Tibial artery (tissue), 4 donors: ENCODE measurements around the gene EPB41L4B.

Experiments used
- DNase-seq, 2 donors: peaks; one replicate each; pipeline ENCODE4 v3.0.0-alpha.2; 2019
- H3K27ac ChIP-seq, 2 donors: fragments of 200-600 bp; sonication (generic) in 1 of 2; 1 replicate in 1 of 2; 2 replicates in 1 of 2; pipeline ENCODE4 v1.5.1; 2018 to 2019; ENCODE audit warnings: mild to moderate bottlenecking in 1 of 2
- H3K27me3 ChIP-seq, 2 donors: fragments of 200-600 bp; sonication (generic) in 1 of 2; one replicate each; pipeline versions ENCODE4 v1.5.1 to v1.6.0; 2016 to 2019
- H3K36me3 ChIP-seq, 3 donors: fragments of 200-600 bp; sonication (generic) in 2 of 3; one replicate each; pipeline ENCODE4 v1.5.1; 2016 to 2019; ENCODE audit warnings: mild to moderate bottlenecking in 2 of 3
- H3K4me1 ChIP-seq, 4 donors: fragments of 200-600 bp; sonication (generic) in 2 of 4; 1 replicate in 3 of 4; 2 replicates in 1 of 4; pipeline ENCODE4 v1.5.1; 2016 to 2019
- H3K4me3 ChIP-seq, 2 donors: fragments of 200-600 bp; sonication (generic) in 1 of 2; 1 replicate in 1 of 2; 2 replicates in 1 of 2; pipeline ENCODE4 v1.5.1; 2018 to 2019; ENCODE audit warnings: mild to moderate bottlenecking in 2 of 2
- H3K9me3 ChIP-seq, 3 donors: fragments of 200-600 bp; sonication (generic) in 1 of 3; one replicate each; pipeline ENCODE4 v1.5.1; 2016 to 2019
- intact Hi-C: fragments of 100-400 bp; cut with DNase I; formaldehyde crosslinking; loops from one replicate; pipeline ENCODE4 v1.15.0; 2023; ENCODE audit warnings: low total_unique reads
- TF ChIP-seq, protein P1 (sequence below), 2 experiments: fragments of 200-600 bp in 1 of 2; fragments of 450-650 bp in 1 of 2; IDR thresholded peaks; one replicate each; pipeline ENCODE4 v1.5.1; 2017 to 2019; ENCODE audit warnings: antibody characterized with exemption in 2 of 2, mild to moderate bottlenecking in 1 of 2, moderate library complexity in 1 of 2

EPB41L4B gene

GRCh38 chr9:109311286-109311685 lies 9.6 kb downstream of the EPB41L4B start:
- H3K27me3 ChIP-seq, result peaks cover 0 to 12% of the 10 kb centered on the region in 2 donors
- DNase-seq, result no peak
- no peaks in the 10 kb centered on the region for H3K36me3 ChIP-seq
- H3K4me3 ChIP-seq, result no peak overlapping the region
- H3K4me1 ChIP-seq, result peaks cover 0 to 22% (median 9%) of the 10 kb centered on the region in 4 donors
- H3K27ac ChIP-seq, result no peak overlapping the region
- TF ChIP-seq, protein P1, sequence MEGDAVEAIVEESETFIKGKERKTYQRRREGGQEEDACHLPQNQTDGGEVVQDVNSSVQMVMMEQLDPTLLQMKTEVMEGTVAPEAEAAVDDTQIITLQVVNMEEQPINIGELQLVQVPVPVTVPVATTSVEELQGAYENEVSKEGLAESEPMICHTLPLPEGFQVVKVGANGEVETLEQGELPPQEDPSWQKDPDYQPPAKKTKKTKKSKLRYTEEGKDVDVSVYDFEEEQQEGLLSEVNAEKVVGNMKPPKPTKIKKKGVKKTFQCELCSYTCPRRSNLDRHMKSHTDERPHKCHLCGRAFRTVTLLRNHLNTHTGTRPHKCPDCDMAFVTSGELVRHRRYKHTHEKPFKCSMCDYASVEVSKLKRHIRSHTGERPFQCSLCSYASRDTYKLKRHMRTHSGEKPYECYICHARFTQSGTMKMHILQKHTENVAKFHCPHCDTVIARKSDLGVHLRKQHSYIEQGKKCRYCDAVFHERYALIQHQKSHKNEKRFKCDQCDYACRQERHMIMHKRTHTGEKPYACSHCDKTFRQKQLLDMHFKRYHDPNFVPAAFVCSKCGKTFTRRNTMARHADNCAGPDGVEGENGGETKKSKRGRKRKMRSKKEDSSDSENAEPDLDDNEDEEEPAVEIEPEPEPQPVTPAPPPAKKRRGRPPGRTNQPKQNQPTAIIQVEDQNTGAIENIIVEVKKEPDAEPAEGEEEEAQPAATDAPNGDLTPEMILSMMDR (IDR thresholded peaks at IDR 0.05), result no peak
- no peaks in the 10 kb centered on the region for H3K9me3 ChIP-seq
- intact Hi-C loops, result no loop called here

DNA sequence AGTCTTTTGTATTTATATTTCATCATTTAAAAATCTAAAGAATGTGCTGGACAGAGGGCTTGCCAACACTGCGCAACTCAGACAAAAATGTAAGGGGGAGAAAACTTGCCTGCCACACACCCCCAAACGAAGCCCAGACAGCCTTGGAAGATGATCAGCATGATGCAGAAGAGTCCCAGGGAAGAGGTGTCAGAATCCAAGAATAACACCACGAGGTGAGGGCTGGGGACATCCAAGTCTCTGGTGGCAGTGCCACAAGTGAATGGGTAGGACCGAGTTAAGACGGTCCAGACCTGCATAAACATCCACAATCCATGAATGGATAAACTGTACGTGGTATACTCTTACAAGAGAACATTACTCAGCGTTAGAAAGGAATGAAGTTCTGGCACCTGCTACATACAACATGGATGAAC lies 10.4 kb downstream of the EPB41L4B start:
- intact Hi-C loops, result no loop called here
- H3K4me3 ChIP-seq, result no peak overlapping the region
- H3K9me3 ChIP-seq, result no peaks in the 10 kb centered on the region
- no peak overlapping the region for H3K27ac ChIP-seq
- no peak for DNase-seq
- H3K27me3 ChIP-seq, result peaks cover 0 to 6% of the 10 kb centered on the region in 2 donors
- peaks cover 0 to 22% (median 9%) of the 10 kb centered on the region in 4 donors for H3K4me1 ChIP-seq
- TF ChIP-seq, protein P1 (IDR thresholded peaks at IDR 0.05), result no peak
- no peaks in the 10 kb centered on the region for H3K36me3 ChIP-seq

GRCh38 chr9:109309282-109309681 lies 11.6 kb downstream of the EPB41L4B start:
- H3K27me3 ChIP-seq, result peaks cover 0 to 3% of the 10 kb centered on the region in 2 donors
- TF ChIP-seq, protein P1 (IDR thresholded peaks at IDR 0.05), result no peak
- H3K9me3 ChIP-seq, result no peaks in the 10 kb centered on the region
- no peak for DNase-seq
- intact Hi-C loops, result no loop called here
- no peak overlapping the region for H3K27ac ChIP-seq
- H3K36me3 ChIP-seq, result no peaks in the 10 kb centered on the region
- H3K4me3 ChIP-seq, result no peak overlapping the region
- peaks cover 0 to 22% (median 9%) of the 10 kb centered on the region in 4 donors for H3K4me1 ChIP-seq

GRCh38 chr9:109307380-109308240 lies 13.2 kb downstream of the EPB41L4B start:
- TF ChIP-seq, protein P1 (IDR thresholded peaks at IDR 0.05), result no peak
- peaks cover 0 to 22% (median 9%) of the 10 kb centered on the region in 4 donors for H3K4me1 ChIP-seq
- no peaks in the 10 kb centered on the region for H3K9me3 ChIP-seq
- DNase-seq, result no peak
- H3K27ac ChIP-seq, result no peak overlapping the region
- intact Hi-C loops, result no loop called here
- H3K27me3 ChIP-seq, result no peaks in the 10 kb centered on the region
- H3K36me3 ChIP-seq, result no peaks in the 10 kb centered on the region
- H3K4me3 ChIP-seq, result no peak overlapping the region

DNA sequence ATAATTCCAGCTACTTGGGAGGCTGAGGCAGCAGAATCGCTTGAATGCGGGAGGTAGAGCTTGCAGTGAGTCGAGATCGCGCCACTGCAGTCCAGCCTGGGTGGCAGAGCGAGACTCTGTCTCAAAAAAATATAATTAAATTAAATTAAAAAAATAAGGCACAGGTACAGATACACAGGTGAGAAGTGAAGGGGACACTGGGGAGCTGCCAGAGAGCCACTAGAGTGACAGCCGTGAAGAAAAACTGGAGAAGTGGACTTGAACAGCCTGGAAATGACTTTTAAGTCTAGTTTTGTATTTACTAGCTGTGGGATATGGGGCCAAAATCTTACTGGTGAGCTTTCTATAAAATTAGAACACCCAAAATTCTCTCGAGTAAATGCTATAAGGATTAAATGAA lies 15.1 kb downstream of the EPB41L4B start:
- intact Hi-C loops, result no loop called here
- H3K27ac ChIP-seq, result no peak overlapping the region

More for the DNA sequence above, 15.1 kb downstream of the EPB41L4B start:
- peaks cover 0 to 11% (median 5%) of the 10 kb centered on the region in 4 donors for H3K4me1 ChIP-seq
- H3K4me3 ChIP-seq, result no peak overlapping the region
- H3K36me3 ChIP-seq, result no peaks in the 10 kb centered on the region
- TF ChIP-seq, protein P1 (IDR thresholded peaks at IDR 0.05), result no peak
- H3K27me3 ChIP-seq, result no peaks in the 10 kb centered on the region
- no peaks in the 10 kb centered on the region for H3K9me3 ChIP-seq
- no peak for DNase-seq
